ENCODE results near the gene TTC19. TPM values are rescaled to one million over a fixed set of nuclear protein-coding genes. Genes with fewer than 3 reads are reported as not detected.
A peak's percentile ranks its signal among the peaks of the same experiment; 100 is the strongest.

The TTC19 gene
- total RNA-seq, 1 donor from 2014 or later = 22.9 TPM

- no peaks in the 10 kb centered on the region for H3K9me3 Mint-ChIP-seq (ENCODE audit: low read depth)
- H3K4me1 Mint-ChIP-seq (ENCODE audit: low read depth) = peaks cover 23% of the 10 kb centered on the region
- no peak overlapping the region for H3K4me3 Mint-ChIP-seq (ENCODE audit: unreplicated experiment)
- no peaks in the 10 kb centered on the region for H3K27me3 Mint-ChIP-seq (ENCODE audit: low read depth)
- no peak for DNase-seq (ENCODE audit: low spot score)
- H3K36me3 Mint-ChIP-seq (ENCODE audit: low read depth) = peaks cover 18% of the 10 kb centered on the region
- peak overlapping the region; percentile 17 for H3K27ac Mint-ChIP-seq (ENCODE audit: unreplicated experiment)
- TF ChIP-seq, protein P1, sequence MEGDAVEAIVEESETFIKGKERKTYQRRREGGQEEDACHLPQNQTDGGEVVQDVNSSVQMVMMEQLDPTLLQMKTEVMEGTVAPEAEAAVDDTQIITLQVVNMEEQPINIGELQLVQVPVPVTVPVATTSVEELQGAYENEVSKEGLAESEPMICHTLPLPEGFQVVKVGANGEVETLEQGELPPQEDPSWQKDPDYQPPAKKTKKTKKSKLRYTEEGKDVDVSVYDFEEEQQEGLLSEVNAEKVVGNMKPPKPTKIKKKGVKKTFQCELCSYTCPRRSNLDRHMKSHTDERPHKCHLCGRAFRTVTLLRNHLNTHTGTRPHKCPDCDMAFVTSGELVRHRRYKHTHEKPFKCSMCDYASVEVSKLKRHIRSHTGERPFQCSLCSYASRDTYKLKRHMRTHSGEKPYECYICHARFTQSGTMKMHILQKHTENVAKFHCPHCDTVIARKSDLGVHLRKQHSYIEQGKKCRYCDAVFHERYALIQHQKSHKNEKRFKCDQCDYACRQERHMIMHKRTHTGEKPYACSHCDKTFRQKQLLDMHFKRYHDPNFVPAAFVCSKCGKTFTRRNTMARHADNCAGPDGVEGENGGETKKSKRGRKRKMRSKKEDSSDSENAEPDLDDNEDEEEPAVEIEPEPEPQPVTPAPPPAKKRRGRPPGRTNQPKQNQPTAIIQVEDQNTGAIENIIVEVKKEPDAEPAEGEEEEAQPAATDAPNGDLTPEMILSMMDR (IDR thresholded peaks at IDR 0.05) = no peak
Measured at GRCh38 chr17:15981208-15981607, 18.4 kb upstream of the TTC19 start.

DNA sequence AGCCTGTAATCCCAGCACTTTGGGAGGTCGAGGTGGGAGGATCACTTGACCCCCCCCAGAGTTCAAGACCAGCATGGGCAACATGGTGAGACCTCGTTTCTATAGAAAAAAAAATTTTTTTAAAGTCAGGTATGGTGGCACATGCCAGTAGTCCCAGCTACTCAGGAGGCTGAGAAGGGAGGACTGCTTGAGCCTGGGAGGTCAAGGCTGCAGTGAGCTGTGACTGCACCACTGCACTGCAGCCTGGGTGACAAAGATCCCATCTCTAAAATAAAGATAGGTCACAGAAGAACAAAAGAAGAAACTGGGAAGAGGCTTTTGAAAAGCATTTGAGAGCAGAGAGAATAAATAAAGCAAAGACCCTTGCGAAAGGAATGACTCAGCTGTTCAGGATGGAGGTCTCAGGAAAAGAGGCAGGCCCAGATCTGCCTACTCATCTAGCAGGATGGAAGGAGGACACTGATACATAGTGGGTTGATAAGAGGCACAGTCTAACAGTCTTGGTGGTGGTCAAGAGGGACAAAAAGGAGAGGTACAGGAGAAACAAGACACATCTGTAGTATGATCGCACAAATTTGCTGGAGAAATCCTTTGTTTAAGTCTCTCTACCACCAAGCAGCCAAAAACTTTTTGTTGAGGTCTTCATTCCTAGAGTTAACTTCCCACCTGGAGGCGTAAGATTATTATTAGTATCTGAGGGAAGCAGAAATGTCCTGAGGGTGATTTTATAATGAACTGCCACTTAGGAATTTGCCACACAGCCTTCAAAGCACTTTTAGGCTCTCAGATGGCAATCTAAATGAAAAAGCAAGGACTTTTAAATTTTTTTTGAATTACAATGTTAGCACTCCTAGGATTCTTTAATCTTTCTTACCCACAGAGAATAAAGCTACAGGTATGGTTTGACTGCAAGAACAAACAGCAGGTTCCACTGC, 17.7 kb upstream of the TTC19 start:
- no peak for DNase-seq (ENCODE audit: low spot score)
- Mint-ChIP-seq H3K27me3 (ENCODE audit: low read depth) (no peaks in the 10 kb centered on the region), H3K4me3 (ENCODE audit: unreplicated experiment) (no peak overlapping the region), H3K27ac (ENCODE audit: unreplicated experiment) (peak overlapping the region; percentile 86), H3K36me3 (ENCODE audit: low read depth) (peaks cover 20% of the 10 kb centered on the region), H3K9me3 (ENCODE audit: low read depth) (no peaks in the 10 kb centered on the region), H3K4me1 (ENCODE audit: low read depth) (peaks cover 23% of the 10 kb centered on the region)
- TF ChIP-seq, protein P1 (IDR thresholded peaks at IDR 0.05) = no peak

- DNase-seq (ENCODE audit: low spot score) = no peak
- TF ChIP-seq, protein P1 (IDR thresholded peaks at IDR 0.05) = no peak
- Mint-ChIP-seq H3K9me3 (ENCODE audit: low read depth) (no peaks in the 10 kb centered on the region), H3K27ac (ENCODE audit: unreplicated experiment) (no peak overlapping the region), H3K4me3 (ENCODE audit: unreplicated experiment) (no peak overlapping the region), H3K4me1 (ENCODE audit: low read depth) (peaks cover 23% of the 10 kb centered on the region), H3K36me3 (ENCODE audit: low read depth) (peaks cover 9% of the 10 kb centered on the region), H3K27me3 (ENCODE audit: low read depth) (no peaks in the 10 kb centered on the region)
Measured at GRCh38 chr17:15996322-15996721, 3.3 kb upstream of the TTC19 start.

- H3K4me1 Mint-ChIP-seq (ENCODE audit: low read depth) = peaks cover 30% of the 10 kb centered on the region
- peaks cover 4% of the 10 kb centered on the region for H3K9me3 Mint-ChIP-seq (ENCODE audit: low read depth)
- peak overlapping the region; percentile 99 for H3K27ac Mint-ChIP-seq (ENCODE audit: unreplicated experiment)
- TF ChIP-seq, protein P1 (IDR thresholded peaks at IDR 0.05) = no peak
- H3K4me3 Mint-ChIP-seq (ENCODE audit: unreplicated experiment) = peak overlapping the region; percentile 90
- H3K27me3 Mint-ChIP-seq (ENCODE audit: low read depth) = no peaks in the 10 kb centered on the region
- no peak for DNase-seq (ENCODE audit: low spot score)
- peaks cover 22% of the 10 kb centered on the region for H3K36me3 Mint-ChIP-seq (ENCODE audit: low read depth)
Measured at GRCh38 chr17:15998031-15998562, 1.5 kb upstream of the TTC19 start.

- no peak for DNase-seq (ENCODE audit: low spot score)
- Mint-ChIP-seq H3K9me3 (ENCODE audit: low read depth) (peaks cover 4% of the 10 kb centered on the region), H3K27ac (ENCODE audit: unreplicated experiment) (peak overlapping the region; percentile 89), H3K4me1 (ENCODE audit: low read depth) (peaks cover 30% of the 10 kb centered on the region), H3K4me3 (ENCODE audit: unreplicated experiment) (peak overlapping the region; percentile 75), H3K27me3 (ENCODE audit: low read depth) (no peaks in the 10 kb centered on the region), H3K36me3 (ENCODE audit: low read depth) (peaks cover 32% of the 10 kb centered on the region)
- TF ChIP-seq, protein P1 (IDR thresholded peaks at IDR 0.05) = peak; percentile 33
Measured at GRCh38 chr17:15999974-16000827, 577 bp downstream of the TTC19 start.
